Natural killer cell (primary cell): ENCODE results near the gene MST1. TPM values are rescaled to one million over a fixed set of nuclear protein-coding genes. Genes with fewer than 3 reads are reported as not detected.

Source experiments
- ATAC-seq, 3 donors: fragments of 150-1000 bp in 2 of 3; fragments of 200-7000 bp in 1 of 3; cut with Tn5 transposase; 1 replicate in 1 of 3; 2 replicates in 2 of 3; pipeline ENCODE4 v1.10.0; 2021; ENCODE audit warnings: mild to moderate bottlenecking in 2 of 3, moderate library complexity in 2 of 3
- DNase-seq, 2 donors: peaks; one replicate each; pipeline versions ENCODE4 v3.0.0 to v3.0.0-alpha.2; 2013 to 2021; ENCODE audit warnings: mixed read lengths in 1 of 2
- H3K27ac ChIP-seq: one replicate; pipeline ENCODE4 v1.5.1; 2013; ENCODE audit warnings: mild to moderate bottlenecking, low read length
- H3K27me3 ChIP-seq: one replicate; pipeline ENCODE4 v1.6.1; 2013; ENCODE audit warnings: low read length; ENCODE audit not compliant: control insufficient read depth, insufficient read depth
- H3K36me3 ChIP-seq: one replicate; pipeline ENCODE4 v1.6.1; 2013; ENCODE audit warnings: low read length; ENCODE audit not compliant: control insufficient read depth, insufficient read depth
- H3K4me1 ChIP-seq: one replicate; pipeline ENCODE4 v1.6.1; 2013; ENCODE audit warnings: low read length; ENCODE audit not compliant: control insufficient read depth, insufficient read depth
- H3K4me3 ChIP-seq: one replicate; pipeline ENCODE4 v1.5.1; 2013; ENCODE audit warnings: low read length
- H3K9me3 ChIP-seq: one replicate; pipeline ENCODE4 v1.6.1; 2013; ENCODE audit warnings: low read length; ENCODE audit not compliant: control insufficient read depth, insufficient read depth
- H3K27ac Mint-ChIP-seq, 2 donors: one replicate each; pipeline ENCODE4 v1.8.0; 2022; ENCODE audit warnings: mild to moderate bottlenecking in 2 of 2, mixed read lengths in 2 of 2, moderate library complexity in 1 of 2
- H3K27me3 Mint-ChIP-seq, 2 donors: one replicate each; pipeline ENCODE4 v1.8.0; 2022; ENCODE audit warnings: low read depth in 2 of 2, mixed read lengths in 2 of 2
- H3K36me3 Mint-ChIP-seq: one replicate; pipeline ENCODE4 v1.8.0; 2022; ENCODE audit warnings: mixed read lengths
- H3K4me1 Mint-ChIP-seq, 2 donors: one replicate each; pipeline ENCODE4 v1.8.0; 2022; ENCODE audit warnings: mixed read lengths in 2 of 2
- H3K4me3 Mint-ChIP-seq: one replicate; pipeline ENCODE4 v1.8.0; 2022; ENCODE audit warnings: mild to moderate bottlenecking, moderate library complexity, mixed read lengths
- H3K9me3 Mint-ChIP-seq, 2 donors: one replicate each; pipeline ENCODE4 v1.8.0; 2022; ENCODE audit warnings: mixed read lengths in 2 of 2
- CTCF ChIP-seq: fragments of 200-600 bp; IDR thresholded peaks from one replicate; pipeline ENCODE4 v1.8.0; 2022; ENCODE audit warnings: antibody characterized with exemption
- WGBS: methylation state at CpG from one replicate; pipeline ENCODE4 v1.1.7; 2013; ENCODE audit warnings: missing lambda C conversion rate; ENCODE audit not compliant: insufficient coverage; 5-methylcytosine and 5-hydroxymethylcytosine counted together
- intact Hi-C: fragments of 100-400 bp; cut with micrococcal nuclease; formaldehyde crosslinking; loops from one replicate; pipeline ENCODE4 v1.14.2; 2022
- total RNA-seq, 4 donors: library from RNA; stranded (reverse); fragments of 120-200 nt in 1 of 4; gene quantifications; one replicate each; pipeline versions ENCODE4 v1.2.3 to v1.2.4, GENCODE V29; 2013 to 2022

The MST1 gene
- total RNA-seq, 3 donors from 2014 or later (not counting 1 experiment from before 2014, with no cell fraction given): 9.5 to 19.1 (median 15.2) TPM

GRCh38 chr3:49654176-49654825, 35.0 kb downstream of the MST1 start:
- Histone ChIP-seq H3K4me1 (no peaks in the 10 kb centered on the region), H3K27ac (no peak overlapping the region), H3K4me3 (no peak overlapping the region), H3K27me3 (no peaks in the 10 kb centered on the region), H3K9me3 (no peaks in the 10 kb centered on the region), H3K36me3 (no peaks in the 10 kb centered on the region)
- no peak overlapping the region for H3K4me3 Mint-ChIP-seq
- H3K36me3 Mint-ChIP-seq: no peaks in the 10 kb centered on the region
- no peak overlapping the region for H3K27ac Mint-ChIP-seq
- no peaks in the 10 kb centered on the region for H3K9me3 Mint-ChIP-seq
- intact Hi-C loops: no loop called here
- no peaks in the 10 kb centered on the region for H3K4me1 Mint-ChIP-seq
- no peaks in the 10 kb centered on the region for H3K27me3 Mint-ChIP-seq
- no peak for TF ChIP-seq CTCF
- no peak for ATAC-seq
- WGBS: 86% methylated on average over 17 of the region's 17 CpGs
- no peak for DNase-seq

- Mint-ChIP-seq H3K27ac (no peak overlapping the region), H3K36me3 (no peaks in the 10 kb centered on the region), H3K9me3 (no peaks in the 10 kb centered on the region), H3K4me1 (no peaks in the 10 kb centered on the region), H3K4me3 (no peak overlapping the region), H3K27me3 (no peaks in the 10 kb centered on the region)
- DNase-seq (no peak), ATAC-seq (no peak)
- no peaks in the 10 kb centered on the region for H3K4me1 ChIP-seq
- TF ChIP-seq CTCF: no peak
- no peaks in the 10 kb centered on the region for H3K27me3 ChIP-seq
- no peak overlapping the region for H3K4me3 ChIP-seq
- H3K36me3 ChIP-seq: no peaks in the 10 kb centered on the region
- 87% methylated on average over 8 of the region's 8 CpGs for WGBS
- no peaks in the 10 kb centered on the region for H3K9me3 ChIP-seq
- no peak overlapping the region for H3K27ac ChIP-seq
- intact Hi-C loops: no loop called here
These were observed 35.7 kb downstream of the MST1 start for GRCh38 chr3:49653621-49654020.

- no peaks in the 10 kb centered on the region for H3K27me3 Mint-ChIP-seq
- H3K27ac ChIP-seq: no peak overlapping the region
- DNase-seq (no peak), ATAC-seq (no peak)
- H3K4me3 Mint-ChIP-seq: no peak overlapping the region
- no peak for TF ChIP-seq CTCF
- intact Hi-C loops: no loop called here
- H3K27ac Mint-ChIP-seq: no peak overlapping the region
- no peaks in the 10 kb centered on the region for H3K9me3 ChIP-seq
- no peaks in the 10 kb centered on the region for H3K27me3 ChIP-seq
- H3K9me3 Mint-ChIP-seq: no peaks in the 10 kb centered on the region
- H3K4me1 Mint-ChIP-seq: no peaks in the 10 kb centered on the region
- no peak overlapping the region for H3K4me3 ChIP-seq
- no peaks in the 10 kb centered on the region for H3K36me3 Mint-ChIP-seq
- 90% methylated on average over 21 of the region's 21 CpGs for WGBS
- H3K4me1 ChIP-seq: no peaks in the 10 kb centered on the region
- H3K36me3 ChIP-seq: no peaks in the 10 kb centered on the region
These were observed 36.3 kb downstream of the MST1 start for GRCh38 chr3:49652903-49653415.
